ENCODE measurements around the gene TMEM237. TPM values are rescaled to one million over a fixed set of nuclear protein-coding genes. Genes with fewer than 3 reads are reported as not detected.
A peak's percentile ranks its signal among the peaks of the same experiment; 100 is the strongest.

The TMEM237 gene
- total RNA-seq, 1 donor from 2014 or later: 82.9 TPM

DNA sequence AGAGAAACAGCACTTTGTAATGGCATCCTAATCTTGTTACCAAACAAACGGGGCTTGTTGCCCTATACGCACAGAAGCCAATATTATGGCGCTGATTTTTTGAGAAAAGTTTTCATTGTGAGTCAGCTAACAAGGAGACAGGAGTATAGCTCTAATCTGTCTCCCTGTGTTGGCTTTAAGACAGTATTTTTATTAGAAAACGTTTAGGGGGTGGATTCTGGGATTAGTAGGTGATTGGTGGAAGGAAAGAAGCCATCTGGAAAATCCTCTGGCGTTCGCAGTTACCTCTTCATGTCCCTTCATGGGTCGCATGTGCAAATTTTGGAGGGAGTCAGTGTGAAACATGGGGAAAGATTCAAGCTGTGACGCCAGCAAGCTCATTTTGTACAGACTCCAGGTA, 698 bp upstream of the TMEM237 start:
- peak overlapping the region; percentile 81 for H3K4me3 ChIP-seq
- peaks cover 2% of the 10 kb centered on the region for H3K27me3 Mint-ChIP-seq (ENCODE audit: insufficient read depth, low read depth)
- peak overlapping the region; percentile 97 for H3K4me2 ChIP-seq
- H3K36me3 Mint-ChIP-seq: no peaks in the 10 kb centered on the region
- DNase-seq (ENCODE audit: low spot score): peak; percentile 28
- no peaks in the 10 kb centered on the region for H3K27me3 ChIP-seq
- H4K20me1 ChIP-seq (ENCODE audit: low read depth): no peaks in the 10 kb centered on the region
- H3K4me1 ChIP-seq: peaks cover 14% of the 10 kb centered on the region
- H3K4me3 Mint-ChIP-seq: peak overlapping the region; percentile 98
- peaks cover 20% of the 10 kb centered on the region for H3F3A ChIP-seq (ENCODE audit: low read depth)
- no peak overlapping the region for H3K27ac ChIP-seq
- H3K9ac ChIP-seq: peak overlapping the region; percentile 63
- H3K4me1 Mint-ChIP-seq: peaks cover 21% of the 10 kb centered on the region
- TF ChIP-seq, protein P1, sequence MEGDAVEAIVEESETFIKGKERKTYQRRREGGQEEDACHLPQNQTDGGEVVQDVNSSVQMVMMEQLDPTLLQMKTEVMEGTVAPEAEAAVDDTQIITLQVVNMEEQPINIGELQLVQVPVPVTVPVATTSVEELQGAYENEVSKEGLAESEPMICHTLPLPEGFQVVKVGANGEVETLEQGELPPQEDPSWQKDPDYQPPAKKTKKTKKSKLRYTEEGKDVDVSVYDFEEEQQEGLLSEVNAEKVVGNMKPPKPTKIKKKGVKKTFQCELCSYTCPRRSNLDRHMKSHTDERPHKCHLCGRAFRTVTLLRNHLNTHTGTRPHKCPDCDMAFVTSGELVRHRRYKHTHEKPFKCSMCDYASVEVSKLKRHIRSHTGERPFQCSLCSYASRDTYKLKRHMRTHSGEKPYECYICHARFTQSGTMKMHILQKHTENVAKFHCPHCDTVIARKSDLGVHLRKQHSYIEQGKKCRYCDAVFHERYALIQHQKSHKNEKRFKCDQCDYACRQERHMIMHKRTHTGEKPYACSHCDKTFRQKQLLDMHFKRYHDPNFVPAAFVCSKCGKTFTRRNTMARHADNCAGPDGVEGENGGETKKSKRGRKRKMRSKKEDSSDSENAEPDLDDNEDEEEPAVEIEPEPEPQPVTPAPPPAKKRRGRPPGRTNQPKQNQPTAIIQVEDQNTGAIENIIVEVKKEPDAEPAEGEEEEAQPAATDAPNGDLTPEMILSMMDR (IDR thresholded peaks at IDR 0.05): no peak
- TF ChIP-seq EZH2phosphoT487 (IDR thresholded peaks at IDR 0.05) (no peak), EZH2 (IDR thresholded peaks at IDR 0.05) (no peak)
- H3K36me3 ChIP-seq: no peaks in the 10 kb centered on the region
- H3K9me3 ChIP-seq (ENCODE audit: low read depth): no peaks in the 10 kb centered on the region
- H3K9me3 Mint-ChIP-seq: no peaks in the 10 kb centered on the region
- peak overlapping the region; percentile 88 for H2AFZ ChIP-seq (replicated peaks)
- H3K79me2 ChIP-seq (ENCODE audit: low read depth): peaks cover 33% of the 10 kb centered on the region
- peak overlapping the region; percentile 65 for H3K27ac Mint-ChIP-seq

- peak; percentile 94 for DNase-seq (ENCODE audit: low spot score)
- H3K27me3 Mint-ChIP-seq (ENCODE audit: insufficient read depth, low read depth): peaks cover 2% of the 10 kb centered on the region
- H3K9ac ChIP-seq: peak overlapping the region; percentile 63
- H3K36me3 Mint-ChIP-seq: peaks cover 3% of the 10 kb centered on the region
- no peaks in the 10 kb centered on the region for H3K9me3 Mint-ChIP-seq
- no peaks in the 10 kb centered on the region for H3K27me3 ChIP-seq
- peaks cover 21% of the 10 kb centered on the region for H3K4me1 Mint-ChIP-seq
- H3F3A ChIP-seq (ENCODE audit: low read depth): peaks cover 20% of the 10 kb centered on the region
- H3K4me3 Mint-ChIP-seq: peak overlapping the region; percentile 98
- no peaks in the 10 kb centered on the region for H3K9me3 ChIP-seq (ENCODE audit: low read depth)
- H4K20me1 ChIP-seq (ENCODE audit: low read depth): no peaks in the 10 kb centered on the region
- H3K4me1 ChIP-seq: peaks cover 14% of the 10 kb centered on the region
- TF ChIP-seq, protein P1 (IDR thresholded peaks at IDR 0.05): peak; percentile 8
- TF ChIP-seq EZH2 (IDR thresholded peaks at IDR 0.05): no peak
- peak overlapping the region; percentile 88 for H2AFZ ChIP-seq (replicated peaks)
- H3K27ac ChIP-seq: peak overlapping the region; percentile 77
- peak overlapping the region; percentile 99 for H3K27ac Mint-ChIP-seq
- peak overlapping the region; percentile 97 for H3K4me2 ChIP-seq
- peaks cover 6% of the 10 kb centered on the region for H3K36me3 ChIP-seq
- H3K79me2 ChIP-seq (ENCODE audit: low read depth): peaks cover 34% of the 10 kb centered on the region
- H3K4me3 ChIP-seq: peak overlapping the region; percentile 81
Observed at GRCh38 chr2:201642579-201643215, 606 bp downstream of the TMEM237 start.

- peak overlapping the region; percentile 99 for H3K27ac Mint-ChIP-seq
- DNase-seq (ENCODE audit: low spot score): no peak
- no peaks in the 10 kb centered on the region for H3K27me3 ChIP-seq
Observed at GRCh38 chr2:201642086-201642578, 1.2 kb downstream of the TMEM237 start.

DNA sequence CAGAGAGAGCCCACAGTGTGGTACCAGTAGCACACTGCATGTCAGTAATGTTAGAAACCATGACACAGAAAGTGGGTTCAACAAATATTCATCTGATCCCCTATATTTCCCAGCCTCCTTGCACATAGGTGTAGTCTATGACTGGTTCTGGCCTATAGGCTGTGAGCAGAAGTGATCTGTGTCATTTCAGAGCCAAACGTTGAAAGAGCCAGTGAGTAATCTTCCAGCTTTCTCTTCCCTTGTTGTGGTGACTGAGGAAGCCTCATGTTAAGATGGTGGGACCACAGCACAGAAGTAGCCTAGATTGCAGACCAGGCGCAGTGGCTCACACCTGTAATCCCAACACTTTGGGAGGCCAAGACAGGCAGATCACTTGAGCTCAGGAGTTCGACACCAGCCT, 4.1 kb downstream of the TMEM237 start:
- Histone ChIP-seq H3K4me1 (peaks cover 10% of the 10 kb centered on the region), H3K9me3 (ENCODE audit: low read depth) (no peaks in the 10 kb centered on the region), H4K20me1 (ENCODE audit: low read depth) (no peaks in the 10 kb centered on the region), H3K27me3 (no peaks in the 10 kb centered on the region), H3K27ac (no peak overlapping the region), H3K79me2 (ENCODE audit: low read depth) (peaks cover 34% of the 10 kb centered on the region), H3K36me3 (peaks cover 14% of the 10 kb centered on the region), H3K4me3 (no peak overlapping the region), H3K4me2 (no peak overlapping the region), H2AFZ (replicated peaks) (no peak overlapping the region), H3F3A (ENCODE audit: low read depth) (peaks cover 11% of the 10 kb centered on the region), H3K9ac (no peak overlapping the region)
- DNase-seq (ENCODE audit: low spot score): no peak
- TF ChIP-seq, protein P1 (IDR thresholded peaks at IDR 0.05): no peak
- no peaks in the 10 kb centered on the region for H3K9me3 Mint-ChIP-seq
- H3K4me1 Mint-ChIP-seq: peaks cover 17% of the 10 kb centered on the region
- H3K27ac Mint-ChIP-seq: no peak overlapping the region
- no peak overlapping the region for H3K4me3 Mint-ChIP-seq
- H3K27me3 Mint-ChIP-seq (ENCODE audit: insufficient read depth, low read depth): peaks cover 2% of the 10 kb centered on the region
- peaks cover 12% of the 10 kb centered on the region for H3K36me3 Mint-ChIP-seq

More at GRCh38 chr2:201642086-201642578, 1.2 kb downstream of the TMEM237 start:
- no peak for TF ChIP-seq EZH2phosphoT487 (IDR thresholded peaks at IDR 0.05)
- TF ChIP-seq EZH2 (IDR thresholded peaks at IDR 0.05): no peak
- peak overlapping the region; percentile 88 for H2AFZ ChIP-seq (replicated peaks)
- H3K4me3 ChIP-seq: peak overlapping the region; percentile 81
- peak overlapping the region; percentile 97 for H3K4me2 ChIP-seq
- no peaks in the 10 kb centered on the region for H4K20me1 ChIP-seq (ENCODE audit: low read depth)
- H3K27ac ChIP-seq: peak overlapping the region; percentile 77
- peak overlapping the region; percentile 98 for H3K4me3 Mint-ChIP-seq
- H3F3A ChIP-seq (ENCODE audit: low read depth): peaks cover 20% of the 10 kb centered on the region
- peaks cover 2% of the 10 kb centered on the region for H3K27me3 Mint-ChIP-seq (ENCODE audit: insufficient read depth, low read depth)
- H3K4me1 ChIP-seq: peaks cover 14% of the 10 kb centered on the region
- peaks cover 6% of the 10 kb centered on the region for H3K36me3 ChIP-seq
- H3K4me1 Mint-ChIP-seq: peaks cover 21% of the 10 kb centered on the region
- H3K9me3 ChIP-seq (ENCODE audit: low read depth): no peaks in the 10 kb centered on the region
- H3K79me2 ChIP-seq (ENCODE audit: low read depth): peaks cover 34% of the 10 kb centered on the region
- peak overlapping the region; percentile 63 for H3K9ac ChIP-seq
- peaks cover 3% of the 10 kb centered on the region for H3K36me3 Mint-ChIP-seq
- no peaks in the 10 kb centered on the region for H3K9me3 Mint-ChIP-seq

Data from neural progenitor cell (in vitro differentiated cells).